ENCODE results near the gene IKZF1. TPM values are rescaled to one million over a fixed set of nuclear protein-coding genes. Genes with fewer than 3 reads are reported as not detected.

The IKZF1 gene
- total and polyA plus RNA-seq, 2 donors (not counting 1 experiment from before 2014, with no cell fraction given) = 0.01 TPM; not detected in 1

DNA sequence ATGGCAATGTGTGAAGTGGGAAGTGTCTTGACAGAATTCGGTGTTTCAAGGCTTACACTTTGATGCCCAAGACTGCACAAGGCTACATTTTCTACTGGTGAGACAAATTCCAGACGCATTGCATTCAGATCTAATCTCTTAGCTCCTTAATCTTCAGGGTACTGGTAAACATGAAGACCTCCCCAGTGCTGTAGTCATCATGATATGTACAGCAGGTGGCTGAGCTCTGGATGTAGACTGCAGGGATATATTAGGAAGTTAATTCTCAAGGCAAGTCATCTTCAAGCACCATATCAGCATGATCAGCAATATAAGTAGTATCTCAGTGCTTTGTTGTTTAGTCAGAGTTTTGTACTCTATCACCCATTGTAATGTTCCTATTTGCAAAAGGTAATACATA lies 61.8 kb downstream of the IKZF1 start:
- DNase-seq (ENCODE audit: low read depth in 2 of 2) = no peak
- Histone ChIP-seq H4K20me1 (ENCODE audit: control insufficient read depth, extremely low read depth, insufficient read depth, low read length) (no peaks in the 10 kb centered on the region), H3K4me3 (replicated peaks in 1 of 4; ENCODE audit: control extremely low read depth in 1 of 4, insufficient read depth in 1 of 4, low read depth in 3 of 4, low read length in 4 of 4) (no peak overlapping the region), H3K79me2 (ENCODE audit: control insufficient read depth, insufficient read depth, low read length) (no peaks in the 10 kb centered on the region), H3K4me2 (ENCODE audit: extremely low read depth, insufficient read depth, low read length) (no peak overlapping the region), H3K27ac (ENCODE audit: insufficient read depth, low read length) (no peak overlapping the region), H3K9me3 (ENCODE audit: control insufficient read depth, insufficient read depth, low read depth, low read length) (no peaks in the 10 kb centered on the region), H3K27me3 (ENCODE audit: control insufficient read depth, insufficient read depth, low read length) (no peaks in the 10 kb centered on the region), H3K4me1 (ENCODE audit: control insufficient read depth, extremely low read depth, insufficient read depth, low read length) (no peaks in the 10 kb centered on the region), H3K36me3 (ENCODE audit: control insufficient read depth, insufficient read depth, low read length) (no peaks in the 10 kb centered on the region), H2AFZ (ENCODE audit: low read length) (no peak overlapping the region), H3K9ac (ENCODE audit: insufficient read depth, low read length) (no peak overlapping the region)
- TF ChIP-seq CTCF (conservative IDR thresholded peaks at IDR 0.05 in 1 of 2, IDR thresholded peaks at IDR 0.05 in 1 of 2; ENCODE audit: low read depth in 1 of 2, low read length in 2 of 2) (no peak), EZH2 (IDR thresholded peaks at IDR 0.05; ENCODE audit: low read length, missing control alignments) (no peak)

DNA sequence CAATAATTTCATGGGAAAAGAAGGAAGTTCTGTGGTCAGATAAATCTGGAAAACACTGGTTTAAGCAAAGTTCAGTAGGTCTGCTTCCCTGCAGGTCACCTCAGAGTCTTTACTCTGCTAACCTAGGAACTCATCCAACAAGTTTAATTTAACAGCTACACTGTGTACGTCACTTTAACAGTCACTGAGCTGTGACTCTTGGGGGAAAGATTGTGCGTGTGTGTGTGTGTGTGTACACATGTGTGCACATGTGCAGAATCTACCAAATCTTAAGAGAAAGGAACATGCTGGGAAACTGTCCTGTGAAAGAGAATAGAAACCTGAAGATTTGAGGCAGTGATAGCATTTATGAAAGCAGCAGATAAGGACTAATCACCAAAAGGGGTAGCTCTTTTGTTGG lies 62.6 kb downstream of the IKZF1 start:
- no peak overlapping the region for H3K4me3 ChIP-seq (replicated peaks in 1 of 4; ENCODE audit: control extremely low read depth in 1 of 4, insufficient read depth in 1 of 4, low read depth in 3 of 4, low read length in 4 of 4)
- H3K4me2 ChIP-seq (ENCODE audit: extremely low read depth, insufficient read depth, low read length) = no peak overlapping the region
- H3K9ac ChIP-seq (ENCODE audit: insufficient read depth, low read length) = no peak overlapping the region
- no peak for DNase-seq (ENCODE audit: low read depth in 2 of 2)
- TF ChIP-seq CTCF (conservative IDR thresholded peaks at IDR 0.05 in 1 of 2, IDR thresholded peaks at IDR 0.05 in 1 of 2; ENCODE audit: low read depth in 1 of 2, low read length in 2 of 2) (no peak), EZH2 (IDR thresholded peaks at IDR 0.05; ENCODE audit: low read length, missing control alignments) (no peak)
- H3K36me3 ChIP-seq (ENCODE audit: control insufficient read depth, insufficient read depth, low read length) = no peaks in the 10 kb centered on the region
- no peaks in the 10 kb centered on the region for H3K27me3 ChIP-seq (ENCODE audit: control insufficient read depth, insufficient read depth, low read length)
- H3K9me3 ChIP-seq (ENCODE audit: control insufficient read depth, insufficient read depth, low read depth, low read length) = no peaks in the 10 kb centered on the region
- no peaks in the 10 kb centered on the region for H3K79me2 ChIP-seq (ENCODE audit: control insufficient read depth, insufficient read depth, low read length)
- no peaks in the 10 kb centered on the region for H3K4me1 ChIP-seq (ENCODE audit: control insufficient read depth, extremely low read depth, insufficient read depth, low read length)
- H2AFZ ChIP-seq (ENCODE audit: low read length) = no peak overlapping the region
- H4K20me1 ChIP-seq (ENCODE audit: control insufficient read depth, extremely low read depth, insufficient read depth, low read length) = no peaks in the 10 kb centered on the region
- H3K27ac ChIP-seq (ENCODE audit: insufficient read depth, low read length) = no peak overlapping the region

GRCh38 chr7:50367570-50367969 lies 63.1 kb downstream of the IKZF1 start:
- Histone ChIP-seq H3K27me3 (ENCODE audit: control insufficient read depth, insufficient read depth, low read length) (no peaks in the 10 kb centered on the region), H3K9ac (ENCODE audit: insufficient read depth, low read length) (no peak overlapping the region), H4K20me1 (ENCODE audit: control insufficient read depth, extremely low read depth, insufficient read depth, low read length) (no peaks in the 10 kb centered on the region), H3K4me2 (ENCODE audit: extremely low read depth, insufficient read depth, low read length) (no peak overlapping the region), H3K27ac (ENCODE audit: insufficient read depth, low read length) (no peak overlapping the region), H3K4me1 (ENCODE audit: control insufficient read depth, extremely low read depth, insufficient read depth, low read length) (no peaks in the 10 kb centered on the region), H3K9me3 (ENCODE audit: control insufficient read depth, insufficient read depth, low read depth, low read length) (no peaks in the 10 kb centered on the region), H2AFZ (ENCODE audit: low read length) (no peak overlapping the region), H3K79me2 (ENCODE audit: control insufficient read depth, insufficient read depth, low read length) (no peaks in the 10 kb centered on the region), H3K4me3 (replicated peaks in 1 of 4; ENCODE audit: control extremely low read depth in 1 of 4, insufficient read depth in 1 of 4, low read depth in 3 of 4, low read length in 4 of 4) (no peak overlapping the region), H3K36me3 (ENCODE audit: control insufficient read depth, insufficient read depth, low read length) (no peaks in the 10 kb centered on the region)
- no peak for TF ChIP-seq CTCF (conservative IDR thresholded peaks at IDR 0.05 in 1 of 2, IDR thresholded peaks at IDR 0.05 in 1 of 2; ENCODE audit: low read depth in 1 of 2, low read length in 2 of 2)
- no peak for TF ChIP-seq EZH2 (IDR thresholded peaks at IDR 0.05; ENCODE audit: low read length, missing control alignments)
- DNase-seq (ENCODE audit: low read depth in 2 of 2) = no peak
